GM21381 (cell line): ENCODE results near the gene TACSTD2.
"Not testable (repeated sequence)": the region's sequence is repeated elsewhere in the genome, so short reads cannot be mapped to it uniquely, and the experiment has no call there.

Source experiments
- ATAC-seq: cut with Tn5 transposase; IDR thresholded peaks from one replicate; pipeline ENCODE4 v1.9.1; 2021; ENCODE audit warnings: mild to moderate bottlenecking, moderate library complexity; ENCODE audit not compliant: unreplicated experiment

Gene TACSTD2

GRCh38 chr1:58588396-58588795, 11.3 kb upstream of the TACSTD2 start:
- no peak for ATAC-seq

DNA sequence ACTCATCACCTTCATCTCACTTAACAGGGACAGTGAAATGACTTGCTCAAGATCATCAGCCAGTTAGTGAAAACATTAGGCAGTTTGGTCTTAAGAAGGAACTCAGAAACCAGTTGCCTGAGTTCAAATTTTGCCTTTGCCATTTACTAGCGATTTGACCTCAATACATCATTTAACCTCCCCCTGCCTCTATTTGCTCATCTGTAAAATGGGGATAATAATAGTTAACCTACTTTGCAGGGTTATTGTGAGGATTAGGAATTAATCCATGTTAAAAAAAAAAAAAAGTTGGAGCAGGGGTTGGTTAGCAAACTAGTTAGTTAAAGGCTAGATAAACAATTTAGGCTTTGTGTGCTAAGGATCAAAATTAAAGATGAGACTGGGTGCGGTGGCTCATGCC, 10.6 kb upstream of the TACSTD2 start:
- ATAC-seq = no peak

DNA sequence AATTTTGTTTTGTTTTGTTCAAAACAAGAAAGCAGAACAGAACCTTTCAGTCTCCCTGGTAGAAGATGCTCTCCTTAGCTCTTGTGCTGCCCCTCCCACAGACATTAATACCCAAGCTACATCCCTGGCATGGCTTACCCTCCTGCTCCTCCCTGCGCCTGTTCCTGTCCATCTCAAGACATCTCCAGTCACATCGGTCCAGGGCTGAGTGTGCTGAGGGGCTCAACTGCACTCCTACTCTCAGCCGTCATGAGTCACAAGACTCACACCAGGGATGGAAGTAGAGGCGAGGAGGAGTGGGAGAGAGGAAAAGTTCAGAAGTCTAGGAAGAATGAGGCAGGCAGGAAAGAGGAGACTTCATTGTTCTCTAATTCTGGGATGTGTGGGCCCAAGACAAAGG, 9.2 kb upstream of the TACSTD2 start:
- ATAC-seq = no peak

DNA sequence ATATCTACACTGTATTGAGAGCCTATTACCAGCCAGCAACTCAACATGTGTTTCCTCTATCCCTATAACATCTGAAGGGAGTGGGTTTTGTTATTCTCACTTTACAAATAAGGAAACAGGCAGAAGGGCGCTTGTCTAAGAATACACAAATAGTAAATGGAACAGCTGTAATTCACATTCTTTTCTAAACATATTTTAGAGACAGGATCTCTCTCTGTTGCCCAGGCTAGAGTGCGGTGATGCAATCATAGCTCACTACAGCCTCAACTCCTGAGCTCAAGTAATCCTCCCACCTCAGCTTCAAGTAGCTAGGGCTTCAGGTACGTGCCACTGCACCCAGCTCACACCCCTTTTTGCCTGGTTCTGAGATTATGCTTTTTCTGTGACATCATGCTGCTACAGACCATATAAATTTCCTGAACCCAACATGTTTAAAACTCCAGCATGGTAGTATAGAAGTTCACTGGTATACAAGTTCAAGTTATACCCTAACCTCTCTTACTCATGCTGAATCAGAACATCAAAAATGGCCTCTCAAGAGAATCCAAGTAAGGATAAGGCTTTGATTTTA, 8.6 kb upstream of the TACSTD2 start:
- ATAC-seq = no peak

- ATAC-seq = no peak
These were observed 8.1 kb upstream of the TACSTD2 start for GRCh38 chr1:58585166-58585565.

DNA sequence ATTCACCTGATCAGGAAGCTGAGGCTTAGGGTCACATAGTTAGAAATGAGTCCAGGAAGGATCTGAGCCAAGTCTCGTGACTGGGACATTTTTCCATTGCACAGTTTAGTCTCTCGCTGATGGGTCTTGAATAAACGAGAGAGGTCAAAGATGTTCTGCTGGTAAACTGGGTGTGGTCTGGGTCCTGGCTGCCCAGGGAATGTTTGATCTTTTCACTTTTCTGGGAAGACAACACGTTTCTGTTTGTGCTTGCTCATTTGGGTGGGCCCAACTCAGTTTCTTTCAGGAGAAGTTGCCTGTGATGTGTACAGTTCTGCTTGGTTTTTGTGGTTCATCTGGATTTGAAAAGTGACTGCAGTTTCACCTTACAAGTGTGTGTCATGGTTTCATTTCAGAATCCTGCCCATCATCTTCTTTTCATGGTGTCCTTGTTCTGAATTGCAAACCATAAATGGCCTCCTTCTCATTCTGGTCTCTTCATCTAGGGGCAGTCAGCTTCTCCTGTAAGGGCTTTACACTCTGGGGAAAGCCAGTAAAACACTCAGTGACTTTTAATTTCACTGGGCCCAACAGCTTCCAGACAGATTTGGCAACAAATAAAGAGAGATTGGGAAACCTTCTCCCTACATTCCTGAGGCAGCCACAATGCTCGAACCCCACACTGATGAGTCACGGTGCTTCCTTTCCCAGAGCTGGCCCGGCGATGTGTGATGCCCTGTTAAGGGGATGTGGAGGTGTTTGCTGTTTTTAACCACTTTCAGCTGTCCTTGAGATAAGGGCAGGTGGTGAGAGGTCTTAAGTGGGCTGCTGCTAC, 7.2 kb upstream of the TACSTD2 start:
- peak; percentile 60 for ATAC-seq

DNA sequence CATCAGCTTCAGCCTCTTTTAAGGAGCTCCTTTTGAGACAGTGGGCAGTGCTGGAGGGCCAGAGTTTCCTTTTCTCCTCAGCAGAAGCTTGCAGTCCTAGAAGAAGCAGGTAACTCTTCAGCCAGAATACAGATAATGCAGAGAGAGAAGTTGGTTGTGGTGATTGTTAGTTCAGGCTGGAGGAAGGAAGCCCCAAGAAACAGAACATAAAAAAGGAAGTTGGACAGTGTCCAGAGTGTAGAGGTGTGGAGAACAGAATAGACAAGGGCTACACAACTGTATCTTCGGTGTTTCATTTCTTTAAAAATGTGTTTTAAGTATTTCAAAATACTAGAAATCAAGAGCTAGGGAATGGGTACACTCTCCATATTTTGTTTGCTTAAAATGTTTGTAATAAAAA, 6.4 kb upstream of the TACSTD2 start:
- ATAC-seq = no peak

DNA sequence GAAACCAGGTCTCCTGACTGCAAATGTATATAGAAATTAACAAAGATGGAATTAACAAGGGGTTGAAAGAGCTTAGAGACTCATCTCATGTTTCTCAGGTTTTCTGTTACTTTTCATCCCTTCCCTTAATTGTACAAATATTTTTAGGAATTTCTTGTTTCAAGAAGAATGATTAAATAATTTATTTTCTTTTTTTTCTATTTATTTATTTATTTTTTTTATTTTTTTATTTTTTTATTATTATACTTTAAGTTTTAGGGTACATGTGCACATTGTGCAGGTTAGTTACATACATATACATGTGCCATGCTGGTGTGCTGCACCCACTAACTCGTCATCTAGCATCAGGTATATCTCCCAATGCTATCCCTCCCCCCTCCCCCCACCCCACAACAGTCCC, 5.1 kb upstream of the TACSTD2 start:
- not testable (repeated sequence) for ATAC-seq

- ATAC-seq = no peak
These were observed 4.6 kb upstream of the TACSTD2 start for GRCh38 chr1:58581641-58582040.

DNA sequence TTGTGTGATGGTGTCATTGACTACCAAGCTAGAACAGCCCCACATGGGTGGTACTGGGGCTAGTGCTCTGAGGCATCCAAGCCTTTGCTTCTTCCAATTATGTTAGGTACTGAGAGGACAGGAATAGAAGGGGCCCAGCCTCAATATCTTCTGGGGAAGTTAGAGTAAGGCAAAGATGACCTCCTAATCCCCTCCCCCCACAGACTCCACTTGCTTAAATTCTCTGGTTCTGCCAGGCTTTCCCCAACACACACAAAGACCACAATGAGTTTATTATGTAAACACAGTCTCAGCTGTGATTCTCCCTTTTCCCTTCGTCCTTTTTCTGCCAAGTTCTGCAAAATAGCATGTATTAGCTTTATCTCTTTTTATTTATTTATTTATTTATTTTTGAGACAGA, 3.1 kb upstream of the TACSTD2 start:
- ATAC-seq = no peak

DNA sequence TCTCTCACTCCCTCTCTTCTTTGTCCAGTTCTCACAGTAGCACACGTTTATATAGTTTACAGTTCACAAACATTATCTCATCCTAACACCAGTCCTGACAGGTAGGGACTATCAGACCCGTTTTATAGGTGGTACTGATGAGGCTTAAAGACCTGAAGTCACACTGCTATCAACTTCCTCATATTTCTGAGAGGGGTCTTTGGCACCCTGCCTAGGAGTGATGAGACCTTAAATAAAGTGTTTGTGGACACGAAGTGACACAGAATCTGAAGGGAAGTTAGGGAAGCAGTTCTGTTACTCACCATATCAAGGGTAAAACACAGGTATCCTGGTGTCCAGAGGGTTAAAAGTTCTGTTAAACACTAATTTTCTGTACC, 590 bp upstream of the TACSTD2 start:
- ATAC-seq = no peak

GRCh38 chr1:58576325-58576726, 726 bp downstream of the TACSTD2 start:
- ATAC-seq = no peak

DNA sequence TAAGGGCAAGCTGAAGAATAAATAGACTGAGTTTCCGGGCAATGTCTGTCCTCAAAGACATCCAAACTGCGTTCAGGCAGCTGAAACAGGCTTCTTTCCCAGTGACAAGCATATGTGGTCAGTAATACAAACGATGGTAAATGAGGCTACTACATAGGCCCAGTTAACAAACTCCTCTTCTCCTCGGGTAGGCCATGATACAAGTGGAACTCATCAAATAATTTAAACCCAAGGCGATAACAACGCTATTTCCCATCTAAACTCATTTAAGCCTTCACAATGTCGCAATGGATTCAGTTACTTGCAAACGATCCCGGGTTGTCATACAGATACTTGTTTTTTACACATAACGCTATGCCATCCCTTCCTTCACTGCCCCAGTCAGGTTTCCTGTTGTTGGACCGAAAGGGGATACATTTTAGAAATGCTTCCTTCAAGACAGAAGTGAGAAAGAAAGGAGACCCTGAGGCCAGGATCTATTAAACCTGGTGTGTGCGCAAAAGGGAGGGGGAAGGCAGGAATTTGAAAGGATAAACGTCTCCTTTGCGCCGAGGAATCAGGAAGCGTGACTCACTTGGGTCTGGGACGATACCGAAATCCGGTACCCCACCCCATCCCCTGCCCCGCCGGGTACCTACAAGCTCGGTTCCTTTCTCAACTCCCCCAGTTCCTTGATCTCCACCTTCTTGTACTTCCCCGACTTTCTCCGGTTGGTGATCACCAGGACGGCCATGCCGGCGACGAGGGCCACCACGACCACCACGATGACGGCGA, 1.3 kb downstream of the TACSTD2 start:
- no peak for ATAC-seq

DNA sequence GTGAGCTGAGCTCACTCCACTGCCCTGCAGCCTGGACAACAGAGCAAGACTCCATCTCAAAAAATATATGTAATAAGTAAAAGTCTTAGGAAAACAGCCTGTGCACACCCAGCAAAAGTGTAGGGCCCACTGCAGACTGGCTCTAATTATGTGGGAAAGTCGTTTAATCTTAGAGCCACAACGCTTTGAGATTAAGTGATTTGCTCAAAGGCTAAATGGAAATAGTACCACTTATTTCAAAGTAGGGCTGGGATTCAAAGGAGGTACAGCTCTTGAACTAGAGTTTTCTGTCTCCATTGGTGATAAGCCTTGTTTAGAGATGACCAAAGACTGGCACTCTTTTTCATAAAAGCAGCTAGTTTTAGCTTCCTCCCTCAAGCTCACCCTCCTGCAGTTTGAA, 2.2 kb downstream of the TACSTD2 start:
- ATAC-seq = no peak

- ATAC-seq = peak; percentile 96
These were observed 3.1 kb downstream of the TACSTD2 start for GRCh38 chr1:58573705-58574591.

- no peak for ATAC-seq
These were observed 3.9 kb downstream of the TACSTD2 start for GRCh38 chr1:58573138-58573537.

DNA sequence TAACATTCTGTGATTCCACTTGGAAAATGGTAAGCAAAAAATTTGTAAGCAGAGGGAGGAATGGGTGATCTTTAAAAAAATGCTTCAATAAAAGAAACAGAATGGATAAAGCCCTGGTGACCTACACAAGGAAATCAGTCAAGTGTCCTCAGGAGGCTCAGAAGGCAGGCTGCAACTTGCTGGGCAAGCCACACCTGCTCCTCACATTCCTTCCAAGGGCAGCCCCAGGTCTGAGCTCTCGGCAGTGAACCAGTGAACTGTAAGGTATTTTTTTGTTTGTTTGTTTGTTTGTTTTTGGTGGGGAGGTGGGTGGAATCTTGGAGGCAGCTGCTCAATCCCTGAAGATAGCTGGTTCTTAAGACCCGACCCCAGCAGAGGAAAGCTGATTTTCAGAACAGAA, 4.4 kb downstream of the TACSTD2 start:
- no peak for ATAC-seq

DNA sequence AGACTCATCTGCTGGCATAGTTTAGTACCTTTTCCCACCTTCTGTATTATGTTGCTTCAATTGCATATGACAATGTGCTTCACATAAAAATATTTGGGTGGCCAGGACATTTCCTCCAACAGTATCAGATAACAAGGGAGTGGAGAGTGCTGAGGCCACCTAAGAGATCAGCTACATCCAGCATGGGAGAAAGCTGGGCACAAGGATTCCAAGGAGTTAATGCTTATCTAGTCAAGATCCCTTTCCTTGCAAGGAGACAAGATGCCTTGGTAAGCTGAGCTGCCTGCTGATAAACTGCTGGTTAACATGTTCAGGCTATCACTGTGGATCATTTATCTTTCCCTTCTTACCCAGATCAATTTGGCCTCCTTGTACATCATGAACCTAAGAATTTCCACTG, 5.4 kb downstream of the TACSTD2 start:
- ATAC-seq = no peak

- no peak for ATAC-seq
These were observed 6.2 kb downstream of the TACSTD2 start for GRCh38 chr1:58570817-58571216.

DNA sequence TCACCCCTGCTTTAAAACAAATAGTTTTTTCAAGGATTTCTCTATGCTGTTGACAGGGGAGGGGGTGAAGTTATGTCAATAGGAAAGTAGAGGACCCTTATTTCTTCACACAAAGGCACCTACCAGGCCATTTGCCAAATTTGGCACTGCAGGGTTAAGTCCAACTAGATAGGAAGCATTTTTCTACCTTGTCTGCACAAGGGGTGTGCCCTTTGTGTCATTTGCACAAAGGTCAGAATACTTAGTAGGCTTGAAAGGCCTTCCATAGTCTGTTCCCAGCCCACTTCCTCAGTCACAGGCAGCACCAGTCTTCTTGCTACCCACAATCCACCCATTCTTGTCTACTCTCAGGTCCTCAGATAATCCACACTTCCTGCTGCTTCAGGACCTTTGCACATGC, 7.0 kb downstream of the TACSTD2 start:
- no peak for ATAC-seq

DNA sequence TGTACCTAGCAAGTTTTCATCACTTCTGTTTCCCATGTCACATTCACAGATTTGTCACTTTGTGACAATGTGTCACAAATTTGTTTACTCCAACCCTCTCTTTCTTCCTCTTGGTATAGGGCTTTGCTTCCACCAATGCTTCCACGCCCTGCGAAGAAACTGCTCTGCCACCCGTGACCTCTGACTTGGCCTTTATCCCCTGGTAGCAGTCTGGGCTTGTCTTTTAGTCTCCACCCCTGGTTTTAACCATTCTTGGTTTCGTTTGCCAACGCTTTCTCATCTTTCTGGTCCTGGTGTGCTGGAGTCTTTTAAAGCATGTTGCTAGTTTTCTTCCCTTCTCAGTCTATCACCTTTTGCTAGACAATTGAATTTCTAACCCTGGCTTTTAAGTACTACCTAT, 8.1 kb downstream of the TACSTD2 start:
- no peak for ATAC-seq
